Stimulated activated CD8-positive, alpha-beta memory T cell treated with anti-CD3 and anti-CD28 coated beads, Interleukin-7, amount 100 ng/mL, for 48 hours (primary cell): ENCODE results near the gene SPDYE2.
"Not testable (repeated sequence)": the region's sequence is repeated elsewhere in the genome, so short reads cannot be mapped to it uniquely, and the experiment has no call there.

Source experiments
- DNase-seq, 2 donors: peaks; one replicate each; pipeline ENCODE4 v3.0.0-alpha.2; 2020; ENCODE audit warnings: low read depth in 1 of 2; ENCODE audit errors: extremely low read depth in 1 of 2

Gene SPDYE2

GRCh38 chr7:102550808-102551422, at the start of gene SPDYE2:
TSS of gene SPDYE2 (plus strand) at chr7:102551226. CDS start at chr7:102553256, 2,030 bp downstream.
- DNase-seq = not testable (repeated sequence)

GRCh38 chr7:102503141-102503540, 47.9 kb upstream of the SPDYE2 start:
- DNase-seq = not testable (repeated sequence)

GRCh38 chr7:102505298-102506185, 45.5 kb upstream of the SPDYE2 start:
- not testable (repeated sequence) for DNase-seq

- DNase-seq = not testable (repeated sequence)
Measured at GRCh38 chr7:102507410-102508088, 43.5 kb upstream of the SPDYE2 start.

- not testable (repeated sequence) for DNase-seq
Measured at GRCh38 chr7:102510575-102510974, 40.5 kb upstream of the SPDYE2 start.

GRCh38 chr7:102511860-102512522, 39.0 kb upstream of the SPDYE2 start:
- DNase-seq = not testable (repeated sequence)

GRCh38 chr7:102512642-102513221, 38.3 kb upstream of the SPDYE2 start:
- not testable (repeated sequence) for DNase-seq

GRCh38 chr7:102514881-102515721, 35.9 kb upstream of the SPDYE2 start:
- not testable (repeated sequence) for DNase-seq

GRCh38 chr7:102515889-102516288, 35.1 kb upstream of the SPDYE2 start:
- not testable (repeated sequence) for DNase-seq

- not testable (repeated sequence) for DNase-seq
Measured at GRCh38 chr7:102516951-102517350, 34.1 kb upstream of the SPDYE2 start.

- not testable (repeated sequence) for DNase-seq
Measured at GRCh38 chr7:102517550-102518147, 33.4 kb upstream of the SPDYE2 start, which contains the start of gene RASA4B. TSS of gene RASA4B (minus strand) at chr7:102517777. CDS start at chr7:102517710, 67 bp downstream.

GRCh38 chr7:102520797-102521196, 30.2 kb upstream of the SPDYE2 start:
- not testable (repeated sequence) for DNase-seq

GRCh38 chr7:102524803-102525202, 26.2 kb upstream of the SPDYE2 start:
- not testable (repeated sequence) for DNase-seq

GRCh38 chr7:102527182-102527581, 23.8 kb upstream of the SPDYE2 start:
- not testable (repeated sequence) for DNase-seq

GRCh38 chr7:102527822-102528793, 22.9 kb upstream of the SPDYE2 start:
- not testable (repeated sequence) for DNase-seq

GRCh38 chr7:102531583-102531982, 19.4 kb upstream of the SPDYE2 start:
- not testable (repeated sequence) for DNase-seq

- DNase-seq = not testable (repeated sequence)
Measured at GRCh38 chr7:102532127-102532526, 18.9 kb upstream of the SPDYE2 start.
